C4-2B (cell line): ENCODE results near the gene MYO1G.

ENCODE experiments used
- ZFX ChIP-seq: fragments of 450-650 bp; IDR thresholded peaks from 2 replicates; pipeline ENCODE4 v1.6.1; 2017
- TF ChIP-seq, protein P1 (sequence below): fragments of 450-650 bp; conservative IDR thresholded peaks from 2 replicates; pipeline ENCODE4 v1.5.1; 2017; ENCODE audit warnings: mild to moderate bottlenecking

DNA sequence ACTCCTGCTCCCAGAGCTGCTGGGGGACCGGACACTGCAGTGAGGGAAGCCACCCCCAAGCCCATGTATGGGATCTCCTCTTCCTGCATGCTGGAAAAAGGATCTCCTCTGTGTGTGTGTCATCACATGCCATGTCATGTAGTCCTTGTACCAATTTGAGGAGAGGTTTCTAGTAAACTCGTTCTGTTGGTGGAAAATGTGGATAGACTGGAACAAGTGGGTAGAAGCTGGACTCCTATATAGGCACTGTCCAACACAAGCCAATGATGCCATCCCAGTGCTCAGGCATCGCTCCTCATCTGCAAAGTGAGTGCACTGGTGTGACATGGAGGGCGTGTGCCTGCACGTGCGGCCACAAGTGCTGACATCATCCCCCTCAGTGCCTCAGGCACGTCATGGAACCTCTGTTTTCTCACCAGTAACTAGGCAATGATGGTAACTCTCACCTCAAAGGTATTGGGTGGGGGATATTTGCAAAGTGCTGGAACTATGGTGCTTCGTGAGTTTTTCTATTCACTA is 19.3 kb downstream of the MYO1G start:
- TF ChIP-seq, protein P1, sequence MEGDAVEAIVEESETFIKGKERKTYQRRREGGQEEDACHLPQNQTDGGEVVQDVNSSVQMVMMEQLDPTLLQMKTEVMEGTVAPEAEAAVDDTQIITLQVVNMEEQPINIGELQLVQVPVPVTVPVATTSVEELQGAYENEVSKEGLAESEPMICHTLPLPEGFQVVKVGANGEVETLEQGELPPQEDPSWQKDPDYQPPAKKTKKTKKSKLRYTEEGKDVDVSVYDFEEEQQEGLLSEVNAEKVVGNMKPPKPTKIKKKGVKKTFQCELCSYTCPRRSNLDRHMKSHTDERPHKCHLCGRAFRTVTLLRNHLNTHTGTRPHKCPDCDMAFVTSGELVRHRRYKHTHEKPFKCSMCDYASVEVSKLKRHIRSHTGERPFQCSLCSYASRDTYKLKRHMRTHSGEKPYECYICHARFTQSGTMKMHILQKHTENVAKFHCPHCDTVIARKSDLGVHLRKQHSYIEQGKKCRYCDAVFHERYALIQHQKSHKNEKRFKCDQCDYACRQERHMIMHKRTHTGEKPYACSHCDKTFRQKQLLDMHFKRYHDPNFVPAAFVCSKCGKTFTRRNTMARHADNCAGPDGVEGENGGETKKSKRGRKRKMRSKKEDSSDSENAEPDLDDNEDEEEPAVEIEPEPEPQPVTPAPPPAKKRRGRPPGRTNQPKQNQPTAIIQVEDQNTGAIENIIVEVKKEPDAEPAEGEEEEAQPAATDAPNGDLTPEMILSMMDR, result no peak
- TF ChIP-seq ZFX, result no peak
